K562 (cell line): Measurements from ENCODE around the gene SLC16A13. TPM values are rescaled to one million over a fixed set of nuclear protein-coding genes. Genes with fewer than 3 reads are reported as not detected.

Source experiments
- C11orf30 ChIP-seq: fragments of 450-650 bp; IDR thresholded peaks from 2 replicates; pipeline ENCODE4 v1.6.1; 2016; ENCODE audit warnings: low read depth, mild to moderate bottlenecking
- CREM ChIP-seq: IDR thresholded peaks from 2 replicates; pipeline ENCODE4 v1.6.1; 2014; ENCODE audit warnings: antibody characterized with exemption, low read depth
- DPF2 ChIP-seq: fragments of 450-650 bp; IDR thresholded peaks from 2 replicates; pipeline ENCODE4 v1.6.1; 2016
- POLR2G ChIP-seq: fragments of 200-400 bp; formaldehyde crosslinking; IDR thresholded peaks from 2 replicates; pipeline ENCODE4 v1.6.1; 2017; ENCODE audit warnings: low read depth, mild to moderate bottlenecking, antibody characterized with exemption, low read length, moderate library complexity
- SMARCE1 ChIP-seq: fragments of 450-650 bp; IDR thresholded peaks from 2 replicates; pipeline ENCODE4 v1.7.1; 2016; ENCODE audit warnings: mild to moderate bottlenecking
- SRF ChIP-seq, 2 experiments: fragments of 250-450, 450-650 bp in 1 of 2; sonication (Bioruptor Pico) in 1 of 2; sonication (generic) in 1 of 2; formaldehyde crosslinking; IDR thresholded peaks; 2 replicates each; pipeline versions ENCODE4 v1.5.0 to v1.5.1; 2020 to 2022; ENCODE audit warnings: mild to moderate bottlenecking in 1 of 2, missing genetic modification reagents in 1 of 2
- YY1 ChIP-seq, 3 experiments: IDR thresholded peaks; 2 replicates each; pipeline ENCODE4 v1.6.1; 2011; ENCODE audit warnings: low read length in 2 of 3, mild to moderate bottlenecking in 2 of 3, moderate library complexity in 2 of 3, borderline replicate concordance in 1 of 3, control low read depth in 1 of 3, low read depth in 1 of 3; ENCODE audit not compliant: insufficient read depth in 3 of 3, insufficient replicate concordance in 2 of 3, control insufficient read depth in 1 of 3, insufficient read length in 1 of 3; ENCODE audit errors: extremely low read depth in 1 of 3
- ZNF24 ChIP-seq: fragments of 450-650 bp; IDR thresholded peaks from 2 replicates; pipeline ENCODE4 v1.6.1; 2016
- polyA plus RNA-seq, 8 experiments: library from polyadenylated mRNA; depleted of rRNA in 4 of 8; stranded (reverse) in 5 of 8; unstranded in 3 of 8; fragments of >200 nt; fragmentation: Nextera tagmentation in 2 of 8; fragmentation: Illumina TruSeq in 1 of 8; extraction: Ambion mirVana in 2 of 8; extraction: Trizol in 1 of 8; gene quantifications; 2 replicates each; pipeline versions ENCODE4 v1.2.1 to v1.2.3, GENCODE V29; 2011 to 2014; ENCODE audit warnings: inconsistent platforms in 1 of 8, missing spikeins in 1 of 8
- total RNA-seq, 7 experiments: library from RNA; depleted of rRNA in 6 of 7; stranded (reverse); fragments of >200 nt in 6 of 7; fragmentation: Illumina TruSeq in 2 of 7; extraction: Trizol in 2 of 7; gene quantifications; 2 replicates each; pipeline versions ENCODE4 v1.2.1 to v1.2.3, GENCODE V29; 2011 to 2021; ENCODE audit warnings: low replicate concordance in 1 of 7
- TF ChIP-seq, protein P1 (sequence below), 2 experiments: fragments of 200-800 bp in 1 of 2; sonication (Bioruptor generic) in 1 of 2; sonication (generic) in 1 of 2; formaldehyde crosslinking in 1 of 2; IDR thresholded peaks in 1 of 2; conservative IDR thresholded peaks in 1 of 2; 2 replicates each; pipeline versions ENCODE4 v1.5.0 to v1.6.1; 2016 to 2020; ENCODE audit warnings: missing compliant biosample characterization in 1 of 2, missing genetic modification characterization in 1 of 2, missing genetic modification reagents in 1 of 2
- TF ChIP-seq, protein P2 (sequence below): sonication (generic); formaldehyde crosslinking; IDR thresholded peaks from 2 replicates; pipeline ENCODE4 v1.8.0; 2022; ENCODE audit warnings: mild to moderate bottlenecking, missing genetic modification reagents
- TF ChIP-seq, protein P3 (sequence below): fragments of 450-650 bp; IDR thresholded peaks from 2 replicates; pipeline ENCODE4 v1.6.1; 2016; ENCODE audit warnings: borderline replicate concordance
- TF ChIP-seq, protein P4 (sequence below), 2 experiments: IDR thresholded peaks; 2 replicates each; pipeline ENCODE4 v1.6.1; 2011; ENCODE audit warnings: borderline replicate concordance in 1 of 2, control low read depth in 1 of 2, low read depth in 1 of 2, low read length in 1 of 2, mild to moderate bottlenecking in 1 of 2, mixed read lengths in 1 of 2, moderate library complexity in 1 of 2; ENCODE audit not compliant: insufficient read depth in 1 of 2, insufficient read length in 1 of 2, poor library complexity in 1 of 2, severe bottlenecking in 1 of 2; ENCODE audit errors: extremely low read depth in 1 of 2
- TF ChIP-seq, protein P5 (sequence below): fragments of 250-450 bp; sonication (Bioruptor Pico); IDR thresholded peaks from 2 replicates; pipeline ENCODE4 v1.5.0; 2021; ENCODE audit warnings: mild to moderate bottlenecking, moderate library complexity

SLC16A13 gene
- total and polyA plus RNA-seq, 9 of the 15 experiments (the other 6 are each of a cell fraction or from before 2014, with no cell fraction given) = 0.04 to 5.6 (median 0.87) TPM

DNA sequence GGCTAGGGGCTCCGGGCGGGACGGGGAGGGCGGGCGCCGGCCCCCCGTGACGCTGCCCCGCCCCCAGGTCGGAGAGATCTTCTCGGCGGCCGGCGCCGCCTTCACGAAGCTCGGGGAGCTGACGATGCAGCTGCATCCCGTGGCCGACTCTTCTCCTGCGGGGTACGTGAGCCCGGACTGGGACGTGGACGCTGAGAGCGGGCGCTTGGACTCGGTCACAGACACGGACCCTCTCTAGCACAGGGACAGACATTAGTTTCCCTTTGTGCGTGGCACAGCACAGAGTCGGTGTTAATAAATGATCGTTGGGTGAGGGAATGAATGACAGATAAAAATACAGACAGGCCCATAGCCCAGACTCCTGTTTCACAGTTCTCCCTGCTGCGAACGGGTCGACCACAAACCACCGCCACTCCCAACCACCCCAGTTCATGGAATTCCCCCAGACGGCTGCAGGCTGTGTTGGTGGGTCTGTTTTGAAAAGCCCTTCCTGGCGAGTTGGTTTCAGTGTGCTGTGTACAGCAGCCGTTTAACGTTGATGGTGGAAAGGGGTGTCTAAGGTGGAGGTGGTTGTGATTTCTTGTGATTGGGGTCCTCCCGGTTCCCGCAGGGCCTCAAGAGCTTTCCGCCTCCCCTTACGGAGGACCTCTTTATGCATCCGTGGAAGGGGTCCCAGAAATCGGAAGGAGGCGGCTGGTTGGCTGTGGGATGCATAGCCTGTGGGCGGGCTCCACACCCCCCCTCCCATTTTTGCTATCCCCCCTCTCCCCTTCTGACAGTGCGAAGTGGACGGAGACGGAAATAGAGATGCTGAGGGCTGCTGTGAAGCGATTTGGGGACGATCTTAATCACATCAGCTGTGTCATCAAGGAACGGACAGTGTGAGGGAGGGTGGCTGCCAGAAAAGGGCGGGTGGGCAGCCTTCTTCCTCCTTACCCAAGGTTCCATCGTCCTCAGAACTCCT, 20.5 kb upstream of the SLC16A13 start (continued):
- TF ChIP-seq, protein P1, sequence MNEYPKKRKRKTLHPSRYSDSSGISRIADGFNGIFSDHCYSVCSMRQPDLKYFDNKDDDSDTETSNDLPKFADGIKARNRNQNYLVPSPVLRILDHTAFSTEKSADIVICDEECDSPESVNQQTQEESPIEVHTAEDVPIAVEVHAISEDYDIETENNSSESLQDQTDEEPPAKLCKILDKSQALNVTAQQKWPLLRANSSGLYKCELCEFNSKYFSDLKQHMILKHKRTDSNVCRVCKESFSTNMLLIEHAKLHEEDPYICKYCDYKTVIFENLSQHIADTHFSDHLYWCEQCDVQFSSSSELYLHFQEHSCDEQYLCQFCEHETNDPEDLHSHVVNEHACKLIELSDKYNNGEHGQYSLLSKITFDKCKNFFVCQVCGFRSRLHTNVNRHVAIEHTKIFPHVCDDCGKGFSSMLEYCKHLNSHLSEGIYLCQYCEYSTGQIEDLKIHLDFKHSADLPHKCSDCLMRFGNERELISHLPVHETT (CRISPR knock-in tag; conservative IDR thresholded peaks at IDR 0.05 in 1 of 2, IDR thresholded peaks at IDR 0.05 in 1 of 2) = peak in 1 of 2 experiments; percentile 87; a peak in 1 of 4 replicates
- TF ChIP-seq YY1 (IDR thresholded peaks at IDR 0.05; ENCODE audit: borderline replicate concordance in 1 of 3, control insufficient read depth in 1 of 3, extremely low read depth in 1 of 3, insufficient read depth in 3 of 3, insufficient read length in 1 of 3, insufficient replicate concordance in 2 of 3, low read depth in 1 of 3, low read length in 2 of 3) = peak in 1 of 3 experiments; percentile 6
- TF ChIP-seq ZNF24 = peak; percentile 38
- peak in 1 of 2 experiments; percentile 70; a peak in 2 of 4 replicates for TF ChIP-seq SRF (CRISPR knock-in tag; IDR thresholded peaks at IDR 0.05)
- TF ChIP-seq POLR2G = peak; percentile 24
- TF ChIP-seq C11orf30 = no peak
- TF ChIP-seq, protein P2, sequence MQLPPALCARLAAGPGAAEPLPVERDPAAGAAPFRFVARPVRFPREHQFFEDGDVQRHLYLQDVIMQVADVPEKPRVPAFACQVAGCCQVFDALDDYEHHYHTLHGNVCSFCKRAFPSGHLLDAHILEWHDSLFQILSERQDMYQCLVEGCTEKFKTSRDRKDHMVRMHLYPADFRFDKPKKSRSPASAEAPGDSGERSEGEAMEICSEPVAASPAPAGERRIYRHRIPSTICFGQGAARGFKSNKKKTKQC (CRISPR knock-in tag) = no peak
- TF ChIP-seq, protein P3, sequence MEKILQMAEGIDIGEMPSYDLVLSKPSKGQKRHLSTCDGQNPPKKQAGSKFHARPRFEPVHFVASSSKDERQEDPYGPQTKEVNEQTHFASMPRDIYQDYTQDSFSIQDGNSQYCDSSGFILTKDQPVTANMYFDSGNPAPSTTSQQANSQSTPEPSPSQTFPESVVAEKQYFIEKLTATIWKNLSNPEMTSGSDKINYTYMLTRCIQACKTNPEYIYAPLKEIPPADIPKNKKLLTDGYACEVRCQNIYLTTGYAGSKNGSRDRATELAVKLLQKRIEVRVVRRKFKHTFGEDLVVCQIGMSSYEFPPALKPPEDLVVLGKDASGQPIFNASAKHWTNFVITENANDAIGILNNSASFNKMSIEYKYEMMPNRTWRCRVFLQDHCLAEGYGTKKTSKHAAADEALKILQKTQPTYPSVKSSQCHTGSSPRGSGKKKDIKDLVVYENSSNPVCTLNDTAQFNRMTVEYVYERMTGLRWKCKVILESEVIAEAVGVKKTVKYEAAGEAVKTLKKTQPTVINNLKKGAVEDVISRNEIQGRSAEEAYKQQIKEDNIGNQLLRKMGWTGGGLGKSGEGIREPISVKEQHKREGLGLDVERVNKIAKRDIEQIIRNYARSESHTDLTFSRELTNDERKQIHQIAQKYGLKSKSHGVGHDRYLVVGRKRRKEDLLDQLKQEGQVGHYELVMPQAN = no peak
- 0 out of 2 replicates have a peak, but pooled peaks have one; percentile 26 for TF ChIP-seq SMARCE1
- TF ChIP-seq, protein P4, sequence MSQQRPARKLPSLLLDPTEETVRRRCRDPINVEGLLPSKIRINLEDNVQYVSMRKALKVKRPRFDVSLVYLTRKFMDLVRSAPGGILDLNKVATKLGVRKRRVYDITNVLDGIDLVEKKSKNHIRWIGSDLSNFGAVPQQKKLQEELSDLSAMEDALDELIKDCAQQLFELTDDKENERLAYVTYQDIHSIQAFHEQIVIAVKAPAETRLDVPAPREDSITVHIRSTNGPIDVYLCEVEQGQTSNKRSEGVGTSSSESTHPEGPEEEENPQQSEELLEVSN (IDR thresholded peaks at IDR 0.05; ENCODE audit: borderline replicate concordance in 1 of 2, extremely low read depth in 1 of 2, insufficient read depth in 1 of 2, insufficient read length in 1 of 2, low read depth in 1 of 2, low read length in 1 of 2, poor library complexity in 1 of 2, severe bottlenecking in 1 of 2) = no peak
- peak; percentile 60; the same call in 1 of the 2 replicates for TF ChIP-seq CREM
- peak; percentile 30; the same call in 1 of the 2 replicates for TF ChIP-seq DPF2
- TF ChIP-seq, protein P5, sequence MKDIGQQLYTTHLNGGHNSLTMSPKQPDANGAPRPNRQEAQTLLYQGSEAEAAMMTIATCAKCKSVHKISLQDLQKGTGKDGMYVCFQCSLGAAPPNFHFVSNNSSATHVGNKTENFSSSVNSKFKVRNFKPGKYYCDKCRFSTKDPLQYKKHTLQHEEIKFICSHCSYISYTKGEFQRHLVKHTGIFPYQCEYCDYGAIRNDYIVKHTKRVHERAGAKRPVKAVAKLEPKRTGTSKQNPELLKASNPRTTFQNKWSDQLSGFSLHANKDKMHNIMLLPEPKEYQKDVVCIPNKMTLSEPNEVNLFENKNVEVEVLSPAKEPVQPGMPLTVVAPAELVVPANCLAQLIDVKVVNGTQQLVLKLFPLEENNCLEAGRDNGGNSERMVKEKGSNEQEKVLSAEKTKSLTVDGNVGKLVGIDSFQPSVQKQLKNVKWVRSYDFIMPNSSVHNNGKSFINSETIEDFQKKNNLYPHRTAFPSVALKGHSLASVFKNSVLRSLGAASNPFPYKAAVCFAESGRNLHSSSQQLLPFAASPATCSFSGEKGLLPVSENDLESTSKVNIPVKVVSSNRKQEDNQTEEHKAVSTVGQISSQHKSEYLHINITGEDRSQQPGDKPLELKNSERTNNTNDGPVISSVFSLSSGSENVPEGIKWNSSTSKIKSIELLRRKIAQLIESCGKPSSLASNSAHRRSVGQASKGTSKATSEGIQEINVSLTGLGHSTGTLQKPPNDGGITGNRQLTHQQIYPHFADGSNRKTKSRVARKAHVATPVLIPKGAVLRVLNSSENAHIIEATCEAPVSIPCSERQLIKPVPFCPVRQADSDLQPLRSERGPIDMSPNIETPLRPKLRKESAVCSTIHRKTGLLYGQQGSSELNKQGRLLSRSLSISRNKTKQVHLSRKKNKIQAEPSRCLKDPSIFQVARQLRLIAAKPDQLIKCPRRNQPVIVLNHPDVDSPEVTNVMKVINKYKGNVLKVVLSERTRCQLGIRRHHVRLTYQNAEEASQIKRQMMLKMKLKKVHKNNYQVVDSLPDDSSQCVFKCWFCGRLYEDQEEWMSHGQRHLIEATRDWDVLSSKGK (CRISPR knock-in tag) = no peak
